BLaER1 treated with 17β-estradiol and CSF1 and Interleukin-3, amounts not matched to agents 10 nM and 100 nM (cell line): Measurements from ENCODE around the gene RAB6B.

Source experiments
- H3K27ac ChIP-seq, 11 experiments: shearing (Covaris generic); formaldehyde crosslinking; 2 replicates each; pipeline ENCODE4 v1.8.1; 2022
- H3K27me3 ChIP-seq, 11 experiments: shearing (Covaris generic); formaldehyde crosslinking; 2 replicates each; pipeline ENCODE4 v1.8.1; 2022
- H3K36me3 ChIP-seq, 11 experiments: shearing (Covaris generic); formaldehyde crosslinking; 2 replicates each; pipeline ENCODE4 v1.8.1; 2022
- H3K4me1 ChIP-seq, 10 experiments: shearing (Covaris generic); formaldehyde crosslinking; 2 replicates each; pipeline ENCODE4 v1.8.1; 2022
- H3K4me2 ChIP-seq, 11 experiments: shearing (Covaris generic); formaldehyde crosslinking; 2 replicates each; pipeline ENCODE4 v1.8.1; 2022
- H3K4me3 ChIP-seq, 10 experiments: shearing (Covaris generic); formaldehyde crosslinking; 2 replicates each; pipeline ENCODE4 v1.8.1; 2022
- H3K9ac ChIP-seq, 11 experiments: shearing (Covaris generic); formaldehyde crosslinking; 2 replicates each; pipeline ENCODE4 v1.8.1; 2022
- H3K9me3 ChIP-seq, 11 experiments: shearing (Covaris generic); formaldehyde crosslinking; replicated peaks in 1 of 11; 2 replicates each; pipeline ENCODE4 v1.8.1; 2022
- H4K20me1 ChIP-seq, 11 experiments: shearing (Covaris generic); formaldehyde crosslinking; 2 replicates each; pipeline ENCODE4 v1.8.1; 2022
- Cebpa-rat ChIP-seq, 11 experiments: shearing (Covaris generic); IDR thresholded peaks; 2 replicates each; pipeline ENCODE4 v1.8.1; 2022

Gene RAB6B

GRCh38 chr3:133871368-133872090 is 24.2 kb downstream of the RAB6B start:
- Histone ChIP-seq H3K9ac (no peak overlapping the region), H3K27ac (no peak overlapping the region), H3K4me2 (peak overlapping the region in 1 of 11 experiments; percentile 7; a peak in 3 of 22 replicates), H3K4me3 (no peak overlapping the region), H3K9me3 (no peaks in the 10 kb centered on the region), H3K4me1 (peaks cover 0 to 29% (median 0%) of the 10 kb centered on the region in 10 experiments; a peak in 2 of 20 replicates), H4K20me1 (no peaks in the 10 kb centered on the region), H3K27me3 (no peaks in the 10 kb centered on the region), H3K36me3 (no peaks in the 10 kb centered on the region)
- TF ChIP-seq Cebpa-rat (IDR thresholded peaks at IDR 0.05): no peak

DNA sequence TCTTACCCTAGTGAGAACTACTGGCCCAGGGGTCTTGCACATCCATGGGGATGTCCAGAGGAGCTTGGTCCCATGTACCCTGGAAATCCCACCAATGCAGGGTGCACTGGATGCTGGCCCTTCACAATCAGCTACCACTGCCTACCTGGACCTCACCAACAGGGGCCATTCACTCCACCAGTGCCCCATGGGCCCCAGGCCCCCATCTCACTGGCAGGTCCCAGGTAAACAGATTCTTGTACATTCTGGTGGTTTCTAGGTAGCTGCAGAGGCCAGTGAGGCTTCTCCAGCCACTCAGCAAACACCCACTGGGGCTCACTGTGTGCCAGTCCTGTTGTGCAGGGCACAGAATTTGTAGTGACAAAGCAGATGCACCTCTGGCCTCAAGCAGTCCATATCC is 24.9 kb downstream of the RAB6B start:
- no peak for TF ChIP-seq Cebpa-rat (IDR thresholded peaks at IDR 0.05)
- H3K4me1 ChIP-seq: peaks cover 0 to 29% (median 1%) of the 10 kb centered on the region in 10 experiments; a peak in 10 of 20 replicates
- no peak overlapping the region for H3K27ac ChIP-seq
- H3K9me3 ChIP-seq: no peaks in the 10 kb centered on the region
- H3K4me2 ChIP-seq: no peak overlapping the region
- no peaks in the 10 kb centered on the region for H3K36me3 ChIP-seq
- no peaks in the 10 kb centered on the region for H3K27me3 ChIP-seq
- H4K20me1 ChIP-seq: no peaks in the 10 kb centered on the region
- H3K4me3 ChIP-seq: no peak overlapping the region
- H3K9ac ChIP-seq: no peak overlapping the region

GRCh38 chr3:133869586-133869985 is 26.1 kb downstream of the RAB6B start:
- no peak overlapping the region for H3K4me3 ChIP-seq
- peaks cover 8 to 35% (median 13%) of the 10 kb centered on the region in 10 experiments; a peak in 18 of 20 replicates for H3K4me1 ChIP-seq
- H3K9ac ChIP-seq: no peak overlapping the region
- H3K27ac ChIP-seq: no peak overlapping the region
- no peaks in the 10 kb centered on the region for H3K36me3 ChIP-seq
- H3K9me3 ChIP-seq: no peaks in the 10 kb centered on the region
- no peak overlapping the region for H3K4me2 ChIP-seq
- no peak for TF ChIP-seq Cebpa-rat (IDR thresholded peaks at IDR 0.05)
- no peaks in the 10 kb centered on the region for H3K27me3 ChIP-seq
- H4K20me1 ChIP-seq: no peaks in the 10 kb centered on the region

GRCh38 chr3:133868758-133869475 is 26.8 kb downstream of the RAB6B start:
- Histone ChIP-seq H3K4me2 (0 out of 22 replicates have a peak overlapping the region, but pooled peaks of 1 of the 11 experiments have one; percentile 24), H3K4me3 (no peak overlapping the region), H3K9me3 (no peaks in the 10 kb centered on the region), H3K27ac (no peak overlapping the region), H3K4me1 (peaks cover 8 to 35% (median 18%) of the 10 kb centered on the region in 10 experiments; a peak in 18 of 20 replicates), H3K27me3 (no peaks in the 10 kb centered on the region), H4K20me1 (no peaks in the 10 kb centered on the region), H3K9ac (no peak overlapping the region), H3K36me3 (no peaks in the 10 kb centered on the region)
- no peak for TF ChIP-seq Cebpa-rat (IDR thresholded peaks at IDR 0.05)

- no peak for TF ChIP-seq Cebpa-rat (IDR thresholded peaks at IDR 0.05)
- peak overlapping the region in 2 of 11 experiments; percentile 4 to 30; a peak in 3 of 22 replicates for H3K4me2 ChIP-seq
- H3K4me1 ChIP-seq: peaks cover 8 to 35% (median 19%) of the 10 kb centered on the region in 10 experiments; a peak in 18 of 20 replicates
- H3K9ac ChIP-seq: no peak overlapping the region
- H3K27ac ChIP-seq: no peak overlapping the region
- H3K36me3 ChIP-seq: no peaks in the 10 kb centered on the region
- H3K27me3 ChIP-seq: no peaks in the 10 kb centered on the region
- H4K20me1 ChIP-seq: no peaks in the 10 kb centered on the region
- no peak overlapping the region for H3K4me3 ChIP-seq
- no peaks in the 10 kb centered on the region for H3K9me3 ChIP-seq
These were observed 27.5 kb downstream of the RAB6B start for GRCh38 chr3:133868186-133868585.

- no peak overlapping the region for H3K4me3 ChIP-seq
- peak overlapping the region in 2 of 11 experiments; percentile 53 to 67; a peak in 4 of 22 replicates for H3K4me2 ChIP-seq
- H3K9ac ChIP-seq: no peak overlapping the region
- H3K27me3 ChIP-seq: no peaks in the 10 kb centered on the region
- no peaks in the 10 kb centered on the region for H3K9me3 ChIP-seq
- no peaks in the 10 kb centered on the region for H3K36me3 ChIP-seq
- peaks cover 8 to 22% (median 16%) of the 10 kb centered on the region in 10 experiments; a peak in 18 of 20 replicates for H3K4me1 ChIP-seq
- TF ChIP-seq Cebpa-rat (IDR thresholded peaks at IDR 0.05): no peak
- H3K27ac ChIP-seq: no peak overlapping the region
- H4K20me1 ChIP-seq: no peaks in the 10 kb centered on the region
These were observed 29.5 kb downstream of the RAB6B start for GRCh38 chr3:133866141-133866540.

- Histone ChIP-seq H3K4me1 (peaks cover 8 to 22% (median 16%) of the 10 kb centered on the region in 10 experiments; a peak in 18 of 20 replicates), H3K4me3 (no peak overlapping the region), H3K9me3 (no peaks in the 10 kb centered on the region), H4K20me1 (no peaks in the 10 kb centered on the region), H3K9ac (no peak overlapping the region; a peak in 1 of 22 replicates), H3K36me3 (no peaks in the 10 kb centered on the region), H3K27ac (no peak overlapping the region), H3K4me2 (peak overlapping the region in 10 of 11 experiments; percentile 4 to 73 (median 56); a peak in 17 of 22 replicates), H3K27me3 (no peaks in the 10 kb centered on the region)
- TF ChIP-seq Cebpa-rat (IDR thresholded peaks at IDR 0.05): no peak
These were observed 30.4 kb downstream of the RAB6B start for GRCh38 chr3:133865136-133865855.

- H3K4me3 ChIP-seq: no peak overlapping the region
- H3K27me3 ChIP-seq: no peaks in the 10 kb centered on the region
These were observed 31.1 kb downstream of the RAB6B start for GRCh38 chr3:133864616-133865015.

DNA sequence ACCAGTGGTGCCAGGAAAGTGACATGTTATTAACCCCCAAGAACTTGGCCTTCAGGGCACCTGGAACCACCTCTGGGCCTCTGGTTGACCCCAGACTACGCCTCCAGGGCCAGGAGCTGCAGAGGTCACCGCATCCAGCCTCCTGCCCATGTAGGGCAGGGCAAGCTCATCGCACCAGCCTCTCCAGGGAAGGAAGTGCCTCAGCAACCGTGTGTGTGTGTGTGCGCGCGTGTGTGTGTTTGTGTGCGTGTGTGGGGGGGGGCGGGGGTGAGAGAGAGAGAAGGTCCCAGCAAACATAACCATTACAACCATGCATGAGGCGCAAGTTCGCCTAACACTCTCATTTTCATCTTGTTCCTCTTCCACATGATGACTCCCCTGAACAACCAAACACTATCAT is 31.8 kb downstream of the RAB6B start:
- TF ChIP-seq Cebpa-rat (IDR thresholded peaks at IDR 0.05): no peak
- Histone ChIP-seq H3K9me3 (no peaks in the 10 kb centered on the region), H3K4me3 (no peak overlapping the region), H3K9ac (no peak overlapping the region), H3K27ac (no peak overlapping the region), H3K4me1 (peaks cover 8 to 20% (median 16%) of the 10 kb centered on the region in 10 experiments; a peak in 18 of 20 replicates), H3K36me3 (no peaks in the 10 kb centered on the region), H3K4me2 (peak overlapping the region in 2 of 11 experiments; percentile 64 to 67; a peak in 1 of 22 replicates), H3K27me3 (no peaks in the 10 kb centered on the region), H4K20me1 (no peaks in the 10 kb centered on the region)

More at GRCh38 chr3:133864616-133865015, 31.1 kb downstream of the RAB6B start:
- H3K9me3 ChIP-seq: no peaks in the 10 kb centered on the region
- no peaks in the 10 kb centered on the region for H3K36me3 ChIP-seq
- H3K4me1 ChIP-seq: peaks cover 8 to 22% (median 16%) of the 10 kb centered on the region in 10 experiments; a peak in 18 of 20 replicates
- no peak overlapping the region for H3K9ac ChIP-seq
- peak overlapping the region in 8 of 11 experiments; percentile 45 to 73 (median 61); a peak in 11 of 22 replicates for H3K4me2 ChIP-seq
- H3K27ac ChIP-seq: no peak overlapping the region
- TF ChIP-seq Cebpa-rat (IDR thresholded peaks at IDR 0.05): no peak
- H4K20me1 ChIP-seq: no peaks in the 10 kb centered on the region
